ENCODE measurements around the gene SMIM41.

SMIM41 gene

GRCh38 chr12:52147367-52147963 is 68.0 kb downstream of the SMIM41 start:
- DNase-seq (ENCODE audit: low read depth in 2 of 2): no peak

DNA sequence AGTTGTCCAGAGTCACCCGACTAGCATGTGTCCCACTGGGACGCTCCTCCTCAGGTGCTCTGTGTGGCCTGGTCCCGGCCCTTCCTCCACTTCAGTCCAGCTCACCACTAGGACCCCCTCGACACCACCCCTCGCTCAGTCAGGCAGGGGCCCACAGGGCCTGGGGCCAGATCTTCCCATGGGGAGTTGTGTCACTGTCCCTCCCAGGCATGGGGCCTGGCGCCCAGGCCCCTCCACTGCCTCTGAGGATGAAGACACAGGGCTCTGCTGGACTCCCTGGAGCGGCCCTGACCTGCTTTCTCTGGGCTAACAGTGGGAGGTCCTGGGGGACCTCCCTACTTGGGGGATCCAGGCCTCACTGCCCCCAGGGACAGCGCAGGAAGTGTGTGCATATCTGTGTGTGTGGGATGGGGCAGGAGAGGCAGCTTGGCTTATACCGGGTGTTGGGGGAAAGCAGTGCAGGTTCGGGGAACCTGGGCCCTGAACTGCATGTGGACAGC is 68.5 kb downstream of the SMIM41 start:
- DNase-seq (ENCODE audit: low read depth in 2 of 2): no peak

GRCh38 chr12:52148464-52149181 is 69.1 kb downstream of the SMIM41 start:
- no peak for DNase-seq (ENCODE audit: low read depth in 2 of 2)

- no peak for DNase-seq (ENCODE audit: low read depth in 2 of 2)
Measured at GRCh38 chr12:52149182-52149641, 69.7 kb downstream of the SMIM41 start.

- no peak for DNase-seq (ENCODE audit: low read depth in 2 of 2)
Measured at GRCh38 chr12:52149651-52150241, 70.2 kb downstream of the SMIM41 start.

- DNase-seq (ENCODE audit: low read depth in 2 of 2): no peak
Measured at GRCh38 chr12:52151153-52151836, 71.8 kb downstream of the SMIM41 start.

DNA sequence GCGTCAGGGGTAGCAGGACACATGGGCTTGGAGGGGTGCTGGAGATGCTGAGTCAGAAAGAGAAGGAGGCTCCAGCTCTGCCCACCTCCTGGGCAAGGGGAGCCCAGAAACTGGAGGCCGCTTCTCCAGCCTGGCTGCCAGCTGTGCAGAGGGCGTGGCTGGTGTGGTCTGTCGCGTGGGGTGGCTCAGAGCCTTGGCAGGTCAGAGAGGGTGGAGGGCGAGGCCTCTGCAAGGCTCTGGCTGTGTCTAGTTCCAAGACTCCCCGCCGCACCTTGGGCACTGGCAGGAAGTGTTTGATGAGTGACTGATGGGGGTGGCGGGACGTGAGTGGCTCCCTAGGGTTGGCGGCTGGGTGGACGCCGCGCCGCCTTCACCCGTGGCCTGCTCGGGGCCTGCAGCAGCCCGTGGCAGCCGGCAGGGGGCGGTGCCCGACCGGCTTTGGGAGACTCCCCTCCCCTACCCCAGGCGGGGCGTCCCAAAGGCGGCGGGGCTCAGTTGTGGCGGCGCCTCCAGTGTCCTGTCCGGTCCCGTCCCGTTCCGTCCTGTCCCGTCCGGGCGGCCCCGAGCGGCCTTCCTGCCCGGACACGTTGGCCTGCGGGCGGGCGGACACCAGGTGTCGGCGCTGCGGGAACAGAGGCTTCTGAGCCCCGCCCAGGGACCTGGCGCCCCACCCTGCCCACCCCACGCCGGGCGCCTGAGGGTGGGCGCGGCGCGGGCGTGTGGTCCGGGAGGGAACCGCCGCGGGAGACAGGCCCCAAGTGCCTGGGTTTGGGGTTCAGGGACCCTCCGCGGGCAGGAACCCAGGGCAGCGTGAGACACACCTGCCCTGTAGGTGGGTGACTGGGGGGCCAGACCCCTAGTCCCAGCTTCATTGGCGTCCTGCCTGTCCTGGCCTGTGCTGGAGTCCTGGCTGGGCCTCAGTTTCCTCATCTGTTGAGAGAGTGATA is 72.6 kb downstream of the SMIM41 start:
- DNase-seq (ENCODE audit: low read depth in 2 of 2): peak; percentile 21 to 50

DNA sequence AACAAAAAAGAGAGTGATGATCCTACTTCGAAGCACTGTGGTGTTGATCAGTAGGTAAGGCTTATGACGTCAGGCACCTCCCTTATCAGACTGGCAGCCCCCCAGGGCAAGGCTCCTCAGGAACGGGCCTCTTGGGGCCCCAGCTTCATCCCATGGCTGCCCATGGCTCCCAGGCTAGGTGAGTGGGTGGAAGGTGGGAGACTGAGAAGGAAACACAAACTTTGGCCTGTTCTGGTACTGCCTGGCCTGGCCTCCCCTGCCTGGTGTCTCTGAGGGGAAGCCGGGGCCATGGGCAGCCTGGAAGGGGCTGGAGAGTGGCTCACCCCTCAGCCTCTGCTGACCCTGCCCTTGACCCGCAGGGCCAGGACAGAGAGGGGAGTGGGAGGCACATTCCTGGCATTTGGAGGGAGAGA is 73.4 kb downstream of the SMIM41 start:
- DNase-seq (ENCODE audit: low read depth in 2 of 2): no peak

GRCh38 chr12:52155048-52155868 is 75.8 kb downstream of the SMIM41 start:
- DNase-seq (ENCODE audit: low read depth in 2 of 2): no peak

GRCh38 chr12:52156311-52156710 is 76.8 kb downstream of the SMIM41 start:
- DNase-seq (ENCODE audit: low read depth in 2 of 2): no peak

DNA sequence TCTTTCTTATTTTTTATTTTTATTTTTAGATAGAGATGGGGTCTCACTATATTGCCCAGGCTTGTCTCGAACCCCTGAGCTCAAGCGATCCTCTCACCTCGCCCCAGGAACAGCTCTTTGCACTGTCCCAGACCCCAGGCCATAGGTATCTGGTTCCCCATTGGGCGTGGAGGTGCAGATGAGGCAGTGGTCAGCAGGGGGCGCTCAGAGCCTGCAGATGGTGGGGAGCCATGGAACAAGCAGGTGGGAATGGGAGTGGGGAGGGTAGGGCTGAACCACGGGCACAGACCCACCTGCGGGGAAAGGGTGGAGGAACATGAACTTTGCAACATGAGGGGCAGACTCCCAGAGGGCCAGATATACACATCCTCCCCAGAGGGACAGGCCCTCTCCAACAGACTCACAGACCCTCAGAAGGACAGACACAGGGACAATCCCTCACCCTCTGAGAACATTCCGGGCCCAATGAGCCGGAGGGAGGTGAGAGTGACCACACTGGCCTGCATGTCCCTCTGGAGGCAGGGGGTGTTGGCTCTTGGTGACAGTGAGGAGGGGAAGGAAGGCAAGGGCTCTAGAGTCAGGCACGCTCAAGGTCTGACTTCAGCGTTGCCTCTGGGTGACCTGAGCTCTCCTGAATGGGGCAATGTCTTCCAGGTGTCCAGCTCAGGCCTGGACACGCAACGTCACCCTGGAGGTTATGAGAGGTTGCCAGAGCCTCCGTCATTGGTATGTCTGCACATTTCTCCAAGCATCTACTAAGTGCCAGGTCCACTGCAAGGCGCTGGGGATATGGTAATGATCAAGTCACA is 77.5 kb downstream of the SMIM41 start:
- peak; percentile 38 to 43 for DNase-seq (ENCODE audit: low read depth in 2 of 2)

GRCh38 chr12:52157566-52158150 is 78.2 kb downstream of the SMIM41 start:
- no peak for DNase-seq (ENCODE audit: low read depth in 2 of 2)
